Skin of body (tissue), 2 donors: ENCODE measurements around the gene RHBDL3. TPM values are rescaled to one million over a fixed set of nuclear protein-coding genes. Genes with fewer than 3 reads are reported as not detected.
"Not testable (repeated sequence)": the region's sequence is repeated elsewhere in the genome, so short reads cannot be mapped to it uniquely, and the experiment has no call there.

ENCODE experiments used
- DNase-seq: peaks from one replicate; lab custom pipeline; 2025; lab: John Stamatoyannopoulos, UW
- total RNA-seq: library from RNA; depleted of rRNA; stranded (reverse); fragments of >200 nt; gene quantifications from one replicate; pipeline ENCODE4 v1.2.3, GENCODE V29; 2014

Gene RHBDL3
- total RNA-seq, 1 donor from 2014 or later = 1.6 TPM

GRCh38 chr17:32323811-32324491 is 58.3 kb downstream of the RHBDL3 start:
- no peak for DNase-seq

DNA sequence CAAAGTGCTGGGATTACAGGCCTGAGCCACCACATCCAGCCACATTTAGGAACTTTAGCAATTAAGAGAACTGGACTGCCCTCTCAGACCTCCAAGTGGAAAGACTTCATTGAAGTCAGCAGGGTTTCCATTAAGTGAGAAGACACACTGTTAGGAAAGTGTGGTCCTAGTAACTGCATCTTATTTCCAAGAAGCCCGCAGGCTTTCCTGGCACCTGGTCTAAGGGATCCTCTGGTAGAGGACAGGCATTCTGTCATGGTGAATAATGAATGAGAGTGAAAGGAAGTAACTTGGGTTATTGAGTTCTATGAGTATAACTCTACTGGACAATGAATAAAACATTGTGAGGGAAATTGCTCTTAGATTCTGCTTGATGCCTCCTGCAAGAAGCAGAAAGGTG is 62.3 kb downstream of the RHBDL3 start:
- DNase-seq = no peak

DNA sequence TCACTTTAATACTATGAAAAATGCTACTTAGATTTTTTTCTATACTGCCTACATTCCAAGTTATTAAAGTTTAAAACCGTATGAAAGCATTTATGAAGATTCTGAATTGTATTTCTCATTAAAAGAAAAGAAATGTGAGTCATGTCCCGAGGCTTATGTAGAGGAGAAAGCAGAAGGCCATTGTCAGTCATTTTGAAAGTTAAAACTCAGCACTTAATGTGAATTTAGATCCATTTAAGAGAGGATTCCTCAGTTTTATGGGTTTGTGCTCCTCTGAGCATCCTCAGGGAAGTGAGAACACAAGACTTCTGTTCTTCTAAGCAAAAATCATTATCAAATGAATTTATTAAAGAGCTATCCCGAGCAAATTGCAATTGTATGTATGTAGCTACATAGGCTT is 64.5 kb downstream of the RHBDL3 start:
- no peak for DNase-seq

DNA sequence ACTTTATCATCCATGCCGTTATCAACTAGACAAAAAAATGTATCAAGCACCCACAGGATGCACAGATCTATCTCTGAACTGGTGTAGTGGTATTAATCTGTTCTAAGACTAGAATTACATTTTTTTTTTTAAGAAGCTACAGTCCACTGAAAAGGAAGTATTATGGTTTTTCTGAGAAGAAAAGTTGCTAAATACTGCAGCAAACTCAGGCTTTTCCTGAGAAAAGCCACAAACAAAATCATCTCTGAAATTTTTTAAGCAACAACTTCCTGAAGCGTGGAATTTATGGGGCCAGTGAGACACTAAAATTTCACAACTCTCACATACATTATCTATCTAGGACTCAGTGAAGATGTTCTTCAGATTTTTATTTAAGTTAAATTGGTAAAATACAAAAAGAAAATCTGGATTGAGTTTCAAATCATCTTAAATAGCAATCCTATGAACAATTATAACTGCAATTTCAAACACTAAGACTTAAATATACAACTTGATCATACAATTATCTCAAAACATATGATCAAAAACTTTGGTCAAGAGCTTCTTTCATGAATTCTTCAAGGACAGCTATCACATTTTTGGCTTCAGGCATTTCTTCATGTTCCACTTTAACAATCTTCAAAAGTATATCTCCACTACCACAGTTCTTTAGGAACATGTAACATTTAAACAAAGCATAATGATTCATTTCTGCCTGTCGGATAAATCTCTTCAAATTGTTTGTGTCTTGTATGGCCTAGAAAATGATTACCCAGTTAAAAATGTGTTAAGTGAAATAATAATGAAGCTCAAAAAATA is 65.8 kb downstream of the RHBDL3 start:
- DNase-seq = no peak

DNA sequence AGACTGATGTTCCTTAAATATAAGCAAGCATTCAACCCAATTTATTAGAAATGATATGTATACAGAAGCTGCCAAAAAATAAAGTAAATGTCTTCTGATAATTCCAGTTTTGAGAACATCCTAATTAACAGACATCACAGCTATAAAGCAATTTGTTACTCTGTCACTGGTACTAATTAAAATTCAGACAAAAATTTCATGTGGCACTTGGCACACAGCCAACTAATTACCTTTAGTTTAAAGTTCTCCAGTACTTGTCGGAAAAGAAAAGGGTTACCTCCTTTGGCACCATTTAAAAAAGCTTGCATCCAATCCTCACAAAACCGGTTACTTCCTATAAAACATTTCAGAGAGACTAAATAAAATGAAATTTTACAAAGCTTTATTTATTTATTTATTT is 67.6 kb downstream of the RHBDL3 start:
- no peak for DNase-seq

DNA sequence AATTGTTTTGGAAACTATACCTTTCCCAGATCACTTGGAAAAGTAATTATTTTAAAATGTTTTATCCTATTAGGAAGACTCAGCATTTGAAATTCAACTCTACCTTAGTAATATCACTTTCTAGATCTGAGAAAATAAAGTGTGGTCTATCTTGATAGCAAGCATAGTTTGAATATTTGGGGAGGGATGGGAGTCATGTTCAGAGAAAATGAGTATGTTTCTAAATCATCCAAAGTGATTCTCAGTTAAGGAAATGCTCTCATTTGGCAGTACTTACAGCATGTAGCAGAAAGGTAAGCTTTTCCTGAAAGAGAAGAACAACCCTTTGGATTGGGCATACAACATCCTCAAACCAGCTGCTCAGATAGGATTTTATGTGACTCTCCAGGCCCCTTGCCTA is 69.4 kb downstream of the RHBDL3 start:
- DNase-seq = no peak

GRCh38 chr17:32335687-32336086 is 70.1 kb downstream of the RHBDL3 start:
- DNase-seq = no peak

DNA sequence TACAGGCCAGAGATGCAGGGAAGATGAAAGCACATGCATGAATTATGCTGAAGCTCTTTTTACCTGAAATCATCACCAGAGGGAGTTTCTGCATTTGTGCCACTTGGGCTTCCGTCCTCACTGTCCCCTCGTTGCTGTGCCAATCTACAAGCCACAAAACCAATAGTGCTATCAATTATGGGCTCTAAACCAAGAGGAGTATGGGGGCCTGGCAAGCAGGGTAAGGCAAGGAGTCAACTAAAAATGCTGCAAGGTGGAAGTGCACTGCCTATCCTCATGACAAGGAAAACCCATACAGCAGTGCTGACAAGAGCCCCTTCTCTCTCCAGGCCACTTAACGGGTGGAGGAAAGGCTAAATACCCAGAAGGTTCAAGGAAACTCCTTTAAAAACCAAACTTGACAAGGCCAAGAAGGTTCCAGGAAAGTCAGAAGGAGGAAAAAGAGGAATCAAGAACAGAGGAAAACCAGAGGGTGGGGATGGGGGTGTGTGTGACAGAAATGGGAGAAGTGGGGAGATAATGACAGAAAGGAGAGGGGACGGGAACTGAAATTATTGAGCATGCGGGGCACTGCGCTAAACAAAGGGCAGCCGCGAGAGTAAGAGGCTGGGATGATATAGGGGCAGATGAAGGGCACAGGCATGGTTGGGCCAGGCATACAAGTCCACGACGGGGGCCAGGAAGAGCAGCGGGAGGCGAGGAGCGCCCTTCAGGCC is 75.7 kb downstream of the RHBDL3 start:
- DNase-seq = no peak

GRCh38 chr17:32341857-32342602 is 76.4 kb downstream of the RHBDL3 start, which contains the start of gene C17orf75:
C17orf75 (minus strand) TSS chr17:32342173; CDS start chr17:32342139, 34 bp downstream.
- DNase-seq = peak; percentile 16

DNA sequence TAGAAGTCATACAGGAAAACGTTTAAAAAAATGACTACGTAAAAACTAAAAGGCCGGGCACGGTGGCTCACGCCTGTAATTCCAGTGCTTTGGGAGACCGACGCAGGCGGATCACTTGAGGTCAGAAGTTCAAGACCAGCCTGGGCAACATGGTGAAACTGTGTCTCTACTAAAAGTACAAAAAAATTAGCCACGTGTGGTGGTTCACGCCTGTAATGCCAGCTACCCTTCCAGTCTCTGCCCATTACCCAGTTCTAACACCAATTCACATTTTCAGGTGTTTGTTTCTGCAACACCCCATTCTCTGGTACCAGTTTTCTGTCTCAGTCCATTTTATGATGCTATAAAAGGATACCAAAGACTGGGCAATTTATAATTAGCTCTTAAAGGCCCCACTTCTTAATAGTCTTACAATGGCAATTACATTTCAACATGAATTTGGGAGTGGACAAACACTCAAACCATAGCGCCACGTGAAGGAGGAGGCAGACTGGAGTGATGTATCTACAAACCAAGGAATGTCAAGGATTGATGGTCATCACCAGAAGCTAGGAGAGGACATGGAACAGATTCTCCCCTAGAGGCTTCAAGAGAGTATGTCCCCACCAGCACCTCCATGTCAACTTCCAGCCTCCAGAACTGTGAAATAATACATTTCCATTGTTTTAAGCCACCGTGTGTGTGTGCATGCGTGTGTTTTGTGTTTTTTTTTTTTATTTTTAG is 77.1 kb downstream of the RHBDL3 start:
- DNase-seq = no peak

DNA sequence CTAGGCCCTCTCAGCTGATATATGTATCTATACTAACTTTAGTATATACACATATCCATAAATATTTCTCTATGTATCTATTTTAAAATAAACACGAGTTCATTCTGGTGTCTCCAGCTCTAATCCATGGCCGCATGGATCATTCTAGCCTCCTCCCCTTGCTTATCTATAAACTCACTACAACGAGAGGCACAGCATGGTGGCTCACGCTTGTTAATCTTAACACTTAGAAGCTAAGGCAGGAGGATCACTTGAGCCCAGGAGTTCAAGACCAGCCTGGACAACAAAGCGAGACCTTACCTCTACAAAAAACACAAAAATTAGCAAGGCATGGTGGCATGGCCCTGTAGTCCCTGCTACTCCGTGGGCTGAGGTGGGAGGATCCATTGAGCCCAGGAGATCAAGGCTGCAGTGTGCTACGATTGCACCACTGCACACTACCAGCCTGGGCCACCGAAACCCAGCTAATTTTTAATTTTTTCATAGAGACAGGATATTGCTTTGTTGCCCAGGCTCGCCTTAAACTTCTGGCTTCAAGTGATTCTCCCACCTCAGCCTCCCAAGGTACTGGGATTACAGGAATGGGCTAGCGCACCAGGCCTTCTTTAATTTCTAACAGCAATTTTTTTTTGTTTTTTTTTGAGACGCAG is 80.4 kb downstream of the RHBDL3 start:
- no peak for DNase-seq

DNA sequence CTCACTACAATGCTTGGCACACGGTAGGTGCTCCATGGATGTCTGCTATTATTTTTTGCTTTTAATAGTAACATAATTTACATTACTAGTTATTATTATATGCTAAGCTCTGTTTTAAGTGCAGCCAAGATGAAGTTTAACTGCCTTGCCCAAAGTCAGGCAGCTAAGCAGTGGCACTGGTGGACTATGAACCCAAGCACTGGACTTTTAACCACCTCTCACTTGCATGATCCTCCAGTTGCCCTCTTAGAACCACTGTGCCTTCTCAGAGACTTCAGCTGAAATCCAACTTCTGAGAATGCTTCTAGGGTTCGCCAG is 82.8 kb downstream of the RHBDL3 start:
- no peak for DNase-seq

GRCh38 chr17:32349503-32349853 is 83.8 kb downstream of the RHBDL3 start:
- no peak for DNase-seq

DNA sequence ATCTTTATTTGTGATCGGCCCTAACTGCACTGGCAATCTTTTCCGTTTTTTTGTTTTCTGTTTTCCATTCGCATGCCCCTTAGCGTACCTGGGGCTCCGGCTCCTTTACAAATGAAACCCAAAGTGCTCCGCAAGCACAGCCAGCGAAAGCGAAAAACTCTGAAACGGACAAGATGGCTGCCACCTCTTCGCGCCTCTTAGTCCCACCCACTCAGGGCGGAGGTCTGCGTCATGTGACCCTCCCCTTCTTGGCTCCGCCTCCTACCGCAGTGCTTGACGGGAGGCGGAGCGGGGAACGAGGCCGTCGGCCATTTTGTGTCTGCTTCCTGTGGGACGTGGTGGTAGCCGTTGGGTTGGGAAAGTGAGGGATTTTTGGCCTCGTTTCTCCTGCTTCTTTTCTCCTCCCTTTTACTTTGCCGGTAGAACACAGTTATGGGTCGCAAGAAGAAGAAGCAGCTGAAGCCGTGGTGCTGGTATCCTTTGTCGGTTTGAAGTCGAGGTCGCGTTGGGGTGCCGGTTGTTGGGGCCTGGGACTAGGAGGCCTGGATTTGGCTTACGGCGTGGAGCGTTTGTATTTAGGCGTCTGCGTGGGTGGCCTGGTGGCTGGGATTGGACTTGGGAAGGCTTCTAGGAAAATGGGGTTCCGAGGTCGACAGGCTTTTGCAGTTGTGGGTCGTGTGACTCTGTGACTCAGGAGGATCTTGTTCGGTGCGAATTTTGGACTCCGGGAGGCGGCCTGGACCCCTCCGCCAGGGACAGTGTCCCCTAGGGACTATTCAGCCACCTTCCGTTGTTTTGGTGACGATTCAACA is 84.4 kb downstream of the RHBDL3 start, which contains the start of gene ZNF207:
Gene ZNF207 (plus strand): TSS at position 304 of the 812 bp plus-strand sequence. CDS start 129 bp downstream, at position 433.
- peak; percentile 97 for DNase-seq

DNA sequence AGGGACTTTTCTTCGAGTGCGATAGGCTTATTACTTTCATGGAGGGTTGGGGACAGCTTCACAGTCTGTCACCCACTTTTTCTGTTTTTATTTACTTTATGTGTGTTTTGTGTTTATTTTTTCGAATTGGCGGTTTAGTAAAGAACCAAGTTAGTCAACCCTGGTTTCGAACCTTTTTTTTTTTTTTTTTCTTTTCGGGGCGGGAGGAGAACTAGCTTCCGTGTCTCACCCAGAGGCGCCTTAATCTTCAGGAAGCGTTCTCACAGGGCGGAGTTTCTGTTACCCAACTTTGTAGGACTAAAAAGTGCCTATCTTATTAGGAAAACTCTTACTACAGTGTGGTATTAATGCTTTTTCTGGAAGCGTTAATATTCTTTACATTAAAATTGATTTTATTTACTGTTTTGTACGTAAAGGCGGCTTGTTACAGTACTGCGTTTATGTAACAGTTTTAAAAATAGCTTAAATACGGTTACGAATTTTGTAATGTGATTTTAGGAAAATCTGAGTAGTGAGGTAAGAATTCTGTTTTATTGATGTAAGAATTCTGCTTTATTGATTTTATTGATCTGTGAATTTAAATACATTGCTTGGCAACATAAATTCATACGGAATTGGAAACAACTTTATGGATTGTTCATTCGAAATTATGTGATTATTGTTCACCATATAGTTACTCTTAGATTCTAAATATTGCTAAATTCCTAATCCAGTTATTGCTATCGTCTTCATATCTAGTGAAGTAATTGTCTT is 85.2 kb downstream of the RHBDL3 start:
- DNase-seq = peak; percentile 56

DNA sequence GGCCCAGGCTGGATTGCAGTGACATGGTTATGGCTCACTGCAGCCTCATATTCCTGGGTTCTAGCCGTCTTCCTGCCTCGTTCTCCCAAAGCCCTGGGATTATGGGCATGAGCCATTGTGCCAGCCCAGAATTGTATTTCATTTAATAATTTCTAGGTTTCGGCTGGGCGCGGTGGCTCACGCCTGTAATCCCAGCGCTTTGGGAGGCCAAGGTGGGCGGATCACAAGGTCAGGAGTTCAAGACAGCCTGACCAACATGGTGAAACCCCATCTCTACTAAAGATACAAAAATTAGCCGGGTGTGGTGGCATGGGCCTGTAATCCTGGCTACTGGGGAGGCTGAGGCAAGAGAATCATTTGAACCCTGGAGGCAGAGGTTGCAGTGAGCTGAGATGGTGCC is 87.1 kb downstream of the RHBDL3 start:
- DNase-seq = not testable (repeated sequence)

DNA sequence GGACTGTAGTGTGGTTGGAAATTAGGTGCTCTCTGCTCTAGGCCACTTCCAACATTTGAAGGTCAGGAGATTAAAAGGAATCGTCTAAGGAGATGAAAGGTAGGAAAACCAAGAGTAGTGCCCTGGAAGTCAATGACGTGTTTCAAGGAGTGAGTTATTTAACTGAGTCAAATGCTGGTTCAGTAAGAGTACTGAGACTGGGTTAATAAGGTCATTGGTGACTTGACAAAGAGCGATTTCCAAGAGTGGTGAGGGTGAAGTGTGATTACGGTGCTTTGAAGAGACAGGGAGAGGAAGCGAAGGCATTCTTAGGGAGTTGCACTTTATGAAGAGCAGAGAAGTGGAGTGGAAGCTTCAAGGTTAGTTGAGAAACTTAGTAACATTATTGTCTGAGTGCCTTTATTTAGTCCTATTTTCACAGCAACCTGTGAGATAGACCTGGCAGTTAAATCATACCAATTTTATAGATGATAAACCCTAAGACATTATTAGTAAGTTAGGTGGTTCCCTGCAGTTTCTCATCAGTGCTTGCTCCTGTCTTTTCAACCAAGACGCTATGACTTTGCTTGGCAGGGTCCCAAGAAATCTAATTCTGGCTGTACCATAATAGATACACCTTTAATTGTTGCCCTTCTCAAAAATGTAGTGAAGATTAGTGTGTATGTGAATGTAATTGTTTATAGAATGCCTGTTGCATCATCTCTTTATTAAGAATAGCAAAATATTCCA is 90.2 kb downstream of the RHBDL3 start:
- no peak for DNase-seq

DNA sequence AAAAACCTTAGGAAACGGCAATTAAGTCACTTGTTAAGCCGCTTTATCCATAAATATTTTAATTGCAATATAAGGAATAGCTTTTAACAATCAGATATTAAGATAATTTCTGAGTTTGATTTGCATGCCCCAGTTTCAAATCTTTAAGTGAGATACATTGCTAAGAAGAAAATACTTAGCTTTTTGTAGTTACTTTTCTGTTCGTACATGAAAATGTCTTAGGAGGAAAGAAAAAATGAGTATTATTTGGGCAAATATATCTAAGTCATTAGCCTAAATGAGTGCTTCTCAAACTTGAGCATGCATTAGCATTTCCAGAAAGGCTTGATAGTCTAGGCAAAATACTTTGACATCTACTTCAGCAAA is 90.7 kb downstream of the RHBDL3 start:
- DNase-seq = no peak
